H1 (cell line): ENCODE data around the gene GSG1L. TPM values are rescaled to one million over a fixed set of nuclear protein-coding genes. Genes with fewer than 3 reads are reported as not detected.
"Not testable (repeated sequence)": the region's sequence is repeated elsewhere in the genome, so short reads cannot be mapped to it uniquely, and the experiment has no call there.

Experiments
- CTCF ChIA-PET: fragments of 300-600 bp; sonication (Branson Sonifier 250); formaldehyde crosslinking; loops from one replicate; lab custom pipeline; 2021; ENCODE audit not compliant: partially characterized antibody; lab: Charles Lee
- POLR2A ChIA-PET: fragments of 300-600 bp; sonication (Branson Sonifier 250); formaldehyde crosslinking; loops from one replicate; lab custom pipeline; 2021; ENCODE audit warnings: inconsistent platforms; ENCODE audit not compliant: partially characterized antibody; lab: Charles Lee
- DNase-seq, 2 experiments: peaks; one replicate each; pipeline versions ENCODE4 v3.0.0 to v3.0.0-alpha.2; 2010 to 2022; ENCODE audit warnings: low spot score in 2 of 2, low read depth in 1 of 2, mixed read lengths in 1 of 2
- FAIRE-seq: peaks from 2 replicates; lab custom pipeline; 2011; peaks lifted over from hg19 to GRCh38; lab: Jason Lieb, UNC
- H2AFZ ChIP-seq: 2 replicates; pipeline ENCODE4 v1.8.1; 2012; ENCODE audit warnings: low read length, inconsistent platforms
- H2AK5ac ChIP-seq: 2 replicates; pipeline ENCODE4 v1.6.1; 2013; ENCODE audit warnings: low read depth, low read length
- H2BK120ac ChIP-seq: replicated peaks from 2 replicates; pipeline ENCODE3; 2013; ENCODE audit warnings: low read depth, low read length, inconsistent platforms
- H2BK12ac ChIP-seq: 2 replicates; pipeline ENCODE4 v1.6.1; 2013; ENCODE audit warnings: low read depth, low read length
- H2BK15ac ChIP-seq: 2 replicates; pipeline ENCODE4 v1.6.1; 2013; ENCODE audit warnings: low read length
- H2BK20ac ChIP-seq: 2 replicates; pipeline ENCODE4 v1.6.1; 2013; ENCODE audit warnings: low read length
- H2BK5ac ChIP-seq: 2 replicates; pipeline ENCODE4 v1.6.1; 2013; ENCODE audit warnings: low read depth, low read length
- H3K14ac ChIP-seq: 2 replicates; pipeline ENCODE4 v1.6.1; 2013; ENCODE audit warnings: inconsistent platforms; ENCODE audit not compliant: insufficient read length
- H3K18ac ChIP-seq: 2 replicates; pipeline ENCODE4 v1.6.1; 2013; ENCODE audit warnings: low read length; ENCODE audit errors: extremely low read depth
- H3K23ac ChIP-seq: 2 replicates; pipeline ENCODE4 v1.6.1; 2013; ENCODE audit warnings: inconsistent platforms; ENCODE audit not compliant: insufficient read length
- H3K23me2 ChIP-seq: 2 replicates; pipeline ENCODE4 v1.6.1; 2013; ENCODE audit warnings: low read depth, low read length
- H3K27ac ChIP-seq: 2 replicates; pipeline ENCODE4 v1.6.1; 2011; ENCODE audit warnings: low read depth, low read length, inconsistent platforms
- H3K27me3 ChIP-seq, 4 experiments: replicated peaks in 1 of 4; 1 replicate in 1 of 4; 2 replicates in 3 of 4; pipeline versions ENCODE4 v1.6.1 to v1.8.1; 2011 to 2013; ENCODE audit warnings: low read length in 3 of 4, mild to moderate bottlenecking in 3 of 4, inconsistent platforms in 2 of 4, mixed read lengths in 2 of 4, moderate library complexity in 1 of 4; ENCODE audit not compliant: control insufficient read depth in 3 of 4, insufficient read depth in 3 of 4; ENCODE audit errors: extremely low read depth in 1 of 4
- H3K36me3 ChIP-seq, 4 experiments: 2 replicates each; pipeline versions ENCODE4 v1.6.1 to v1.8.1; 2011 to 2013; ENCODE audit warnings: mild to moderate bottlenecking in 4 of 4, low read length in 3 of 4, moderate library complexity in 2 of 4, control low read depth in 1 of 4, inconsistent platforms in 1 of 4; ENCODE audit not compliant: insufficient read depth in 4 of 4, control insufficient read depth in 2 of 4
- H3K4ac ChIP-seq: replicated peaks from 2 replicates; pipeline ENCODE3; 2013; ENCODE audit warnings: low read length, low read depth, mixed read lengths, inconsistent platforms; ENCODE audit not compliant: insufficient read length
- H3K4me1 ChIP-seq, 4 experiments: replicated peaks in 1 of 4; 1 replicate in 1 of 4; 2 replicates in 3 of 4; pipeline versions ENCODE4 v1.6.1 to v1.8.1; 2011 to 2013; ENCODE audit warnings: low read length in 3 of 4, inconsistent platforms in 2 of 4, mixed read lengths in 1 of 4; ENCODE audit not compliant: insufficient read depth in 4 of 4, control insufficient read depth in 3 of 4
- H3K4me2 ChIP-seq, 2 experiments: 2 replicates each; pipeline versions ENCODE4 v1.6.1 to v1.8.1; 2011 to 2013; ENCODE audit warnings: low read depth in 2 of 2, low read length in 2 of 2, control low read depth in 1 of 2, inconsistent platforms in 1 of 2, mild to moderate bottlenecking in 1 of 2; ENCODE audit not compliant: insufficient read depth in 1 of 2
- H3K4me3 ChIP-seq, 4 experiments: fragments of 200-600, 300-600 bp in 1 of 4; sonication (generic), shearing (Covaris generic), sonication (Bioruptor Twin) in 1 of 4; 2 replicates each; pipeline versions ENCODE4 v1.5.1 to v1.8.1; 2011 to 2016; ENCODE audit warnings: low read length in 4 of 4, low read depth in 3 of 4, control low read depth in 2 of 4, inconsistent platforms in 2 of 4, mild to moderate bottlenecking in 2 of 4, mixed read lengths in 1 of 4, moderate library complexity in 1 of 4; ENCODE audit not compliant: insufficient read depth in 2 of 4; ENCODE audit errors: extremely low read depth in 1 of 4
- H3K56ac ChIP-seq: replicated peaks from 2 replicates; pipeline ENCODE3; 2013; ENCODE audit warnings: low read depth, mild to moderate bottlenecking, mixed read lengths, low read length, inconsistent platforms; ENCODE audit not compliant: insufficient read length
- H3K79me1 ChIP-seq: 2 replicates; pipeline ENCODE4 v1.6.1; 2013; ENCODE audit warnings: low read depth, low read length, control low read depth
- H3K79me2 ChIP-seq, 2 experiments: 2 replicates each; pipeline versions ENCODE4 v1.6.1 to v1.8.1; 2012 to 2013; ENCODE audit warnings: low read length in 2 of 2, mild to moderate bottlenecking in 2 of 2, inconsistent platforms in 1 of 2; ENCODE audit not compliant: insufficient read depth in 2 of 2, control insufficient read depth in 1 of 2
- H3K9ac ChIP-seq, 4 experiments: replicated peaks in 1 of 4; 1 replicate in 1 of 4; 2 replicates in 3 of 4; pipeline versions ENCODE4 v1.6.1 to v1.8.1; 2011 to 2013; ENCODE audit warnings: low read depth in 3 of 4, low read length in 3 of 4, control low read depth in 2 of 4, mild to moderate bottlenecking in 2 of 4, moderate library complexity in 2 of 4, inconsistent platforms in 1 of 4; ENCODE audit errors: extremely low read depth in 1 of 4
- H3K9me3 ChIP-seq, 2 experiments: 2 replicates each; pipeline versions ENCODE4 v1.6.1 to v1.8.1; 2012 to 2013; ENCODE audit warnings: mild to moderate bottlenecking in 2 of 2, moderate library complexity in 2 of 2, control low read depth in 1 of 2, inconsistent platforms in 1 of 2, low read depth in 1 of 2, low read length in 1 of 2, mixed read lengths in 1 of 2; ENCODE audit not compliant: insufficient read depth in 2 of 2
- H4K20me1 ChIP-seq, 2 experiments: replicated peaks in 1 of 2; 2 replicates each; pipeline versions ENCODE3 to v1.8.1; 2011 to 2013; ENCODE audit warnings: inconsistent platforms in 2 of 2, low read length in 2 of 2, mild to moderate bottlenecking in 1 of 2; ENCODE audit not compliant: insufficient read depth in 2 of 2, control insufficient read depth in 1 of 2
- H4K5ac ChIP-seq: 2 replicates; pipeline ENCODE4 v1.6.1; 2013; ENCODE audit warnings: low read length, low read depth, mixed read lengths, inconsistent platforms; ENCODE audit not compliant: insufficient read length
- H4K8ac ChIP-seq: 2 replicates; pipeline ENCODE4 v1.8.0; 2013; ENCODE audit warnings: mild to moderate bottlenecking, moderate library complexity, low read length, inconsistent platforms; ENCODE audit not compliant: insufficient read depth; ENCODE audit errors: extremely low read depth
- H4K91ac ChIP-seq: replicated peaks from 2 replicates; pipeline ENCODE3; 2013; ENCODE audit warnings: low read length, mixed read lengths, inconsistent platforms; ENCODE audit not compliant: insufficient read length
- WGBS, 2 experiments: shearing (Covaris generic) in 1 of 2; methylation state at CpG; one replicate each; pipeline versions ENCODE4 v1.1.6 to v1.1.7; 2013 to 2015; ENCODE audit warnings: low lambda C conversion rate in 2 of 2, mixed read lengths in 2 of 2, inconsistent platforms in 1 of 2, low coverage in 1 of 2, missing lambda C conversion rate in 1 of 2; ENCODE audit not compliant: insufficient replicate concordance in 2 of 2, insufficient coverage in 1 of 2, insufficient read length in 1 of 2; ENCODE audit errors: extremely low coverage in 1 of 2, missing lambda C conversion rate in 1 of 2; 5-methylcytosine and 5-hydroxymethylcytosine counted together
- polyA plus RNA-seq, 7 experiments: library from polyadenylated mRNA; depleted of rRNA in 3 of 7; stranded (reverse) in 5 of 7; unstranded in 2 of 7; fragments of >200 nt in 5 of 7; fragments of 200-250 nt in 2 of 7; gene quantifications; 1 replicate in 5 of 7; 2 replicates in 1 of 7; 4 replicates in 1 of 7; pipeline versions ENCODE4 v1.2.1 to v1.2.3, GENCODE V29; 2011 to 2013; ENCODE audit warnings: missing spikeins in 2 of 7, mixed read lengths in 2 of 7
- total RNA-seq: library from RNA; stranded (reverse); fragmentation: NEBNext Ultra II Directional; extraction: Animal tissue kit (Norgen Biotek cat#: 25700); gene quantifications from 2 replicates; pipeline ENCODE4 v1.2.1, GENCODE V29; 2021

The GSG1L gene
- total and polyA plus RNA-seq, 2 of the 8 experiments (the other 6 are each of a cell fraction or from before 2014, with no cell fraction given), result 0.71 to 1.1 TPM

- H2BK15ac ChIP-seq, H3K14ac ChIP-seq, H3K4ac ChIP-seq, H2AK5ac ChIP-seq, H2AFZ ChIP-seq, H2BK120ac ChIP-seq, H3K36me3 ChIP-seq, H3K18ac ChIP-seq, H2BK12ac ChIP-seq, H3K9ac ChIP-seq, H3K23ac ChIP-seq, H3K4me2 ChIP-seq, H3K4me3 ChIP-seq, H2BK20ac ChIP-seq, H3K79me1 ChIP-seq, H2BK5ac ChIP-seq, POLR2A ChIA-PET, H3K27me3 ChIP-seq, H4K91ac ChIP-seq, CTCF ChIA-PET, H4K5ac ChIP-seq, H3K9me3 ChIP-seq, H3K56ac ChIP-seq, DNase-seq, FAIRE-seq, H3K23me2 ChIP-seq, H4K8ac ChIP-seq, H3K4me1 ChIP-seq, H3K27ac ChIP-seq, H3K79me2 ChIP-seq, H4K20me1 ChIP-seq: not testable (repeated sequence)
- 91% methylated on average over 4 of the region's 5 CpGs; no CpG with 5 or more reads in 1 of the 2 experiments for WGBS, 2 experiments
These were observed 121.4 kb downstream of the GSG1L start for GRCh38 chr16:27942071-27942470.
